ENCODE data around the gene HSPA9. TPM values are rescaled to one million over a fixed set of nuclear protein-coding genes. Genes with fewer than 3 reads are reported as not detected.
A peak's percentile ranks its signal among the peaks of the same experiment; 100 is the strongest.

The HSPA9 gene
- total and polyA plus RNA-seq, 2 of the 8 experiments (the other 6 are each of a cell fraction or from before 2014, with no cell fraction given): 191 to 395 TPM

DNA sequence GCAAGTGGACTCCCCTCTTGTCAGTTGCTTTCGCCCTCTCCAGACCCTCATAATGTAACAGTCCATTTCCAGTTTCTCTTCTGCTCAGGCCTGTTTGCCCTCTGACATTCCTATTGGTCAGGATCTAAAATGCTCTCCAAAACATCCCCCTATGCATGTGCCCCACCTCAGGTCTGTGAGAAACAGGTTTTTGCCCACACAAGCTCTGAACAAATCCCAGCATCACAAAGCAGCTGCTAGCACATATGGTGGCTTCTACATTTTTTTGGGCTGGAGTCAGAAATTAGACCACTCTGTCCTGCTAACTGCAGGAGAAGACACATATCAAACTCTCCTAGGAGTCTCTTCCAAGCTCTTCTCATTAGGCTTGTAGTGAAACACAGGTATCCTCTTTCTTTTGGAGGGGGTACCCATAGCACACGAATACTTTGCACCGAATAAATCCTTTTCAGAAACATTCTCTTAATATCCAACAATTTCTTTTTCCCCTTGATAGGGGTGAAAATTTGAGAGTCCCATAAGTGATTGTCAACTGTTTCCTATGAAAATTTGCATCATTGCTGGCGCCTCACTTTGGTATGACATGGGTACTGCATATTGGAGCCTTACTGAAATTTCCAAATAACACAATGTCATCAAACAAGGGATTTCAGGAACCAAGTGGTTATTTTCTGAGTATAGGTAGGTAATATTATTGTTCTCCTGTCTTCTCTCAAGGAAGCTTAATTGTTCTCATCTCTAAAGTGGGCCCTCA is 19.3 kb upstream of the HSPA9 start (continued):
- TF ChIP-seq SP1 (IDR thresholded peaks at IDR 0.05; ENCODE audit: low read depth, low read length): no peak
- peak; percentile 84 for TF ChIP-seq TAF7 (optimal IDR thresholded peaks at IDR 0.05; ENCODE audit: borderline replicate concordance, low read depth, low read length)
- no peak for TF ChIP-seq SIX5 (IDR thresholded peaks at IDR 0.05; ENCODE audit: low read depth, low read length)
- no peak for TF ChIP-seq CREB1 (IDR thresholded peaks at IDR 0.05)
- no peak for TF ChIP-seq CHD1 (IDR thresholded peaks at IDR 0.05; ENCODE audit: low read depth, low read length)
- TF ChIP-seq, protein P1, sequence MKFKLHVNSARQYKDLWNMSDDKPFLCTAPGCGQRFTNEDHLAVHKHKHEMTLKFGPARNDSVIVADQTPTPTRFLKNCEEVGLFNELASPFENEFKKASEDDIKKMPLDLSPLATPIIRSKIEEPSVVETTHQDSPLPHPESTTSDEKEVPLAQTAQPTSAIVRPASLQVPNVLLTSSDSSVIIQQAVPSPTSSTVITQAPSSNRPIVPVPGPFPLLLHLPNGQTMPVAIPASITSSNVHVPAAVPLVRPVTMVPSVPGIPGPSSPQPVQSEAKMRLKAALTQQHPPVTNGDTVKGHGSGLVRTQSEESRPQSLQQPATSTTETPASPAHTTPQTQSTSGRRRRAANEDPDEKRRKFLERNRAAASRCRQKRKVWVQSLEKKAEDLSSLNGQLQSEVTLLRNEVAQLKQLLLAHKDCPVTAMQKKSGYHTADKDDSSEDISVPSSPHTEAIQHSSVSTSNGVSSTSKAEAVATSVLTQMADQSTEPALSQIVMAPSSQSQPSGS (IDR thresholded peaks at IDR 0.05; ENCODE audit: low read length): no peak
- TF ChIP-seq RAD21 (IDR thresholded peaks at IDR 0.05 in 1 of 2, conservative IDR thresholded peaks at IDR 0.05 in 1 of 2; ENCODE audit: low read depth in 2 of 2, low read length in 2 of 2): peak; percentile 8 to 19; a peak in 1 of 4 replicates
- TF ChIP-seq SP4 (IDR thresholded peaks at IDR 0.05; ENCODE audit: low read length): no peak
- TF ChIP-seq GABPA (IDR thresholded peaks at IDR 0.05; ENCODE audit: borderline replicate concordance, insufficient read depth, low read length): no peak
- no peak for TF ChIP-seq CBX5 (IDR thresholded peaks at IDR 0.05; ENCODE audit: low read depth, low read length)
- no peak for TF ChIP-seq SIN3A (conservative IDR thresholded peaks at IDR 0.05 in 1 of 2, IDR thresholded peaks at IDR 0.05 in 1 of 2; ENCODE audit: low read depth in 1 of 2, low read length in 2 of 2)
- no peak for TF ChIP-seq CTBP2 (IDR thresholded peaks at IDR 0.05; ENCODE audit: borderline replicate concordance, insufficient read depth, insufficient read length, low read length)
- no peak for TF ChIP-seq BCL11A (IDR thresholded peaks at IDR 0.05; ENCODE audit: low read depth in 2 of 2, low read length in 2 of 2)
- TF ChIP-seq TCF12 (IDR thresholded peaks at IDR 0.05; ENCODE audit: low read depth, low read length): no peak
- no peak for TF ChIP-seq EZH2 (IDR thresholded peaks at IDR 0.05; ENCODE audit: low read depth, low read length, severe bottlenecking)
- no peak for TF ChIP-seq ZNF274 (IDR thresholded peaks at IDR 0.05; ENCODE audit: borderline replicate concordance, extremely low read depth, low read length)
